ENCODE results near the gene AOC1. TPM values are rescaled to one million over a fixed set of nuclear protein-coding genes. Genes with fewer than 3 reads are reported as not detected.

The AOC1 gene
- polyA plus RNA-seq, 1 donor from 2014 or later: not detected

- no peaks in the 10 kb centered on the region for H4K20me1 ChIP-seq (ENCODE audit: insufficient read depth)
- H3K9me2 ChIP-seq (ENCODE audit: insufficient read depth, low read length): no peaks in the 10 kb centered on the region
- H3K36me3 ChIP-seq (ENCODE audit: insufficient read depth, low read length): no peaks in the 10 kb centered on the region
- H3K27me3 ChIP-seq (ENCODE audit: insufficient read depth, low read depth, low read length): no peaks in the 10 kb centered on the region
- no peaks in the 10 kb centered on the region for H3K79me2 ChIP-seq (replicated peaks; ENCODE audit: insufficient read depth, low read length)
- H3K9ac ChIP-seq (ENCODE audit: low read length): no peak overlapping the region
- no peak overlapping the region for H3K4me3 ChIP-seq (ENCODE audit: low read length)
- H3K9me3 ChIP-seq (ENCODE audit: low read length): no peaks in the 10 kb centered on the region
- no peaks in the 10 kb centered on the region for H3F3A ChIP-seq (ENCODE audit: insufficient read depth, low read length, poor library complexity, severe bottlenecking)
- H3K27ac ChIP-seq (ENCODE audit: low read length): no peak overlapping the region
- no peak overlapping the region for H2AFZ ChIP-seq (ENCODE audit: low read depth, low read length)
- H3K4me2 ChIP-seq (ENCODE audit: low read length): no peak overlapping the region
- no peak for TF ChIP-seq TAF1 (IDR thresholded peaks at IDR 0.05; ENCODE audit: low read depth)
- TF ChIP-seq EZH2 (IDR thresholded peaks at IDR 0.05; ENCODE audit: borderline replicate concordance, insufficient read depth, low read length, poor library complexity, severe bottlenecking): no peak
- TF ChIP-seq REST (IDR thresholded peaks at IDR 0.05; ENCODE audit: borderline replicate concordance): no peak
- no peak for TF ChIP-seq SMC3 (conservative IDR thresholded peaks at IDR 0.05; ENCODE audit: poor library complexity)
- TF ChIP-seq RAD21 (conservative IDR thresholded peaks at IDR 0.05): no peak
- TF ChIP-seq EP300 (conservative IDR thresholded peaks at IDR 0.05; ENCODE audit: poor library complexity, severe bottlenecking): no peak
- TF ChIP-seq MXI1 (conservative IDR thresholded peaks at IDR 0.05; ENCODE audit: poor library complexity, severe bottlenecking): no peak
- TF ChIP-seq CTCF (IDR thresholded peaks at IDR 0.05; ENCODE audit: poor library complexity, severe bottlenecking): no peak
Observed at GRCh38 chr7:150851492-150852370, 586 bp upstream of the AOC1 start.

DNA sequence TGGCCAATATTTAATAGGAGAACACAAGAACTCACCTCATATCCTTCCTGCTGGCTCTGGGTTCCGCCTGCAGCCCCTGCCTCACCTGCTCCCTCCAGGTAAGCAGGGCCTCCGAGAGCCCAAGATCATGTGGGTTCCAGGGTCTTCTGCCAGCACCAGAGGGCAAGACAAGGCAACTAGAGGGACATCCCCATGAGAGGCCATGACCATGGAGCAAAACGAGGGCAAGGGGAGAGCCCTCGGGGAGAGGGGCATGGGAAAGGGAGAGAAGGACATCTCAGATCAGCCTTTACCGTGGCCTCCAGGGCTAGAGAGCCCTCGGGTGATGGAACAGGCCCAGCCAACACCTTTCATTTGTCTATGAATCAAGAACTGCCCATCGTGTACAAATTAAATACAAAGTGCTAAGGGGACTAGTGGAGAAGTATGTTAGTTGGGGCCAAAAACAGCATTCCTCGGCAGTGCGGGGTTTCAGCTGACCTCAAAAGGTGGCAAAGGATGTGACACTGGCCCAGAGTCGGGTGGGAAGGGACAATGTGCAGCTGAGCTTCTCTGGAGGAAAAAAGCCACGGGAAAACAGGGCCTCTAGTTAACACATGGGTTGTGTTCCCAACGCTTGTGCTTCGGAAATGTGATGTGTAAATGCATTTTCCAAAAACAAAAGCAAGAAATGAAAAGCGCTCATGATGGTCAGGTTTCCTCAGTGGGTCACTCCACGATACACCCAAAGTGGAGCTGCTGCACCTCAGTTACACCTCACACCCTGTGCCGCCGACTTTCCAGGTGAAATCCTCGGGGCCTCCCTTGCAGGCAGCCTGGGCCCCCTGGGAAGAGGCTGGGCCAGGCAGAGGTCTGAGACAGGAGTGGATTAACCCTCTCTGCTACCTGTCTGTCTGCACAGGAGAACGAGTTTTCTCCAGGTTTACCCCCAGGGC is 2.0 kb downstream of the AOC1 start:
- Histone ChIP-seq H3K27ac (ENCODE audit: low read length) (no peak overlapping the region), H3K36me3 (ENCODE audit: insufficient read depth, low read length) (no peaks in the 10 kb centered on the region), H4K20me1 (ENCODE audit: insufficient read depth) (no peaks in the 10 kb centered on the region), H2AFZ (ENCODE audit: low read depth, low read length) (no peak overlapping the region), H3K27me3 (ENCODE audit: insufficient read depth, low read depth, low read length) (no peaks in the 10 kb centered on the region), H3F3A (ENCODE audit: insufficient read depth, low read length, poor library complexity, severe bottlenecking) (no peaks in the 10 kb centered on the region), H3K4me2 (ENCODE audit: low read length) (no peak overlapping the region), H3K79me2 (replicated peaks; ENCODE audit: insufficient read depth, low read length) (no peaks in the 10 kb centered on the region), H3K9me2 (ENCODE audit: insufficient read depth, low read length) (no peaks in the 10 kb centered on the region), H3K4me3 (ENCODE audit: low read length) (no peak overlapping the region), H3K9me3 (ENCODE audit: low read length) (no peaks in the 10 kb centered on the region), H3K9ac (ENCODE audit: low read length) (no peak overlapping the region)
- no peak for TF ChIP-seq SMC3 (conservative IDR thresholded peaks at IDR 0.05; ENCODE audit: poor library complexity)
- no peak for TF ChIP-seq POLR2AphosphoS5 (IDR thresholded peaks at IDR 0.05)
- TF ChIP-seq TAF1 (IDR thresholded peaks at IDR 0.05; ENCODE audit: low read depth): no peak
- TF ChIP-seq REST (IDR thresholded peaks at IDR 0.05; ENCODE audit: borderline replicate concordance): no peak
- no peak for TF ChIP-seq MXI1 (conservative IDR thresholded peaks at IDR 0.05; ENCODE audit: poor library complexity, severe bottlenecking)
- no peak for TF ChIP-seq EZH2 (IDR thresholded peaks at IDR 0.05; ENCODE audit: borderline replicate concordance, insufficient read depth, low read length, poor library complexity, severe bottlenecking)
- TF ChIP-seq RAD21 (conservative IDR thresholded peaks at IDR 0.05): no peak
- no peak for TF ChIP-seq EP300 (conservative IDR thresholded peaks at IDR 0.05; ENCODE audit: poor library complexity, severe bottlenecking)
- TF ChIP-seq CTCF (IDR thresholded peaks at IDR 0.05; ENCODE audit: poor library complexity, severe bottlenecking): no peak
